Measurements from ENCODE around the gene EPO.

EPO gene

GRCh38 chr7:100682228-100682741 lies 38.0 kb upstream of the EPO start:
- no peak for TF ChIP-seq ZBTB7A (IDR thresholded peaks at IDR 0.05; ENCODE audit: low read depth)
- TF ChIP-seq NFIC (IDR thresholded peaks at IDR 0.05) = no peak
- TF ChIP-seq EP300 (IDR thresholded peaks at IDR 0.05; ENCODE audit: borderline replicate concordance) = no peak
- TF ChIP-seq RAD21 (IDR thresholded peaks at IDR 0.05; ENCODE audit: low read depth) = no peak
- no peak for TF ChIP-seq TCF12 (IDR thresholded peaks at IDR 0.05; ENCODE audit: low read depth)
- no peak for TF ChIP-seq TAF1 (IDR thresholded peaks at IDR 0.05; ENCODE audit: low read depth)
- TF ChIP-seq USF1 (IDR thresholded peaks at IDR 0.05) = no peak
- no peak for TF ChIP-seq YY1 (IDR thresholded peaks at IDR 0.05; ENCODE audit: low read depth)

- TF ChIP-seq REST (IDR thresholded peaks at IDR 0.05; ENCODE audit: low read depth) (no peak), ZBTB7A (IDR thresholded peaks at IDR 0.05; ENCODE audit: low read depth) (no peak), FOXM1 (IDR thresholded peaks at IDR 0.05; ENCODE audit: borderline replicate concordance, low read depth) (no peak)
Measured at GRCh38 chr7:100682991-100683658, 37.1 kb upstream of the EPO start.

GRCh38 chr7:100683659-100684533 lies 36.4 kb upstream of the EPO start:
- TF ChIP-seq CREB1 (IDR thresholded peaks at IDR 0.05; ENCODE audit: low read depth) = no peak
- TF ChIP-seq TCF12 (IDR thresholded peaks at IDR 0.05; ENCODE audit: low read depth) = no peak
- TF ChIP-seq TEAD4 (IDR thresholded peaks at IDR 0.05) = no peak
- TF ChIP-seq MAX (IDR thresholded peaks at IDR 0.05) = no peak

GRCh38 chr7:100684534-100685042 lies 35.7 kb upstream of the EPO start:
- TF ChIP-seq REST (IDR thresholded peaks at IDR 0.05; ENCODE audit: low read depth) = no peak
- no peak for TF ChIP-seq EP300 (IDR thresholded peaks at IDR 0.05; ENCODE audit: borderline replicate concordance)
- no peak for TF ChIP-seq CREB1 (IDR thresholded peaks at IDR 0.05; ENCODE audit: low read depth)
- TF ChIP-seq CEBPB (IDR thresholded peaks at IDR 0.05) = no peak
- TF ChIP-seq TAF1 (IDR thresholded peaks at IDR 0.05; ENCODE audit: low read depth) = no peak
- no peak for TF ChIP-seq NFIC (IDR thresholded peaks at IDR 0.05)
- TF ChIP-seq TCF12 (IDR thresholded peaks at IDR 0.05; ENCODE audit: low read depth) = no peak
- no peak for TF ChIP-seq FOXM1 (IDR thresholded peaks at IDR 0.05; ENCODE audit: borderline replicate concordance, low read depth)
- no peak for TF ChIP-seq ZBTB7A (IDR thresholded peaks at IDR 0.05; ENCODE audit: low read depth)
- TF ChIP-seq MAX (IDR thresholded peaks at IDR 0.05) = no peak
- no peak for TF ChIP-seq TEAD4 (IDR thresholded peaks at IDR 0.05)
- TF ChIP-seq USF1 (IDR thresholded peaks at IDR 0.05) = no peak
- no peak for TF ChIP-seq YY1 (IDR thresholded peaks at IDR 0.05; ENCODE audit: low read depth)
- TF ChIP-seq EGR1 (IDR thresholded peaks at IDR 0.05) = no peak
- no peak for TF ChIP-seq RAD21 (IDR thresholded peaks at IDR 0.05; ENCODE audit: low read depth)

GRCh38 chr7:100685049-100685605 lies 35.1 kb upstream of the EPO start:
- TF ChIP-seq FOXM1 (IDR thresholded peaks at IDR 0.05; ENCODE audit: borderline replicate concordance, low read depth) (no peak), TEAD4 (IDR thresholded peaks at IDR 0.05) (no peak), EGR1 (IDR thresholded peaks at IDR 0.05) (no peak), REST (IDR thresholded peaks at IDR 0.05; ENCODE audit: low read depth) (no peak), NFIC (IDR thresholded peaks at IDR 0.05) (no peak), ZBTB7A (IDR thresholded peaks at IDR 0.05; ENCODE audit: low read depth) (no peak), MAX (IDR thresholded peaks at IDR 0.05) (no peak), YY1 (IDR thresholded peaks at IDR 0.05; ENCODE audit: low read depth) (no peak), TAF1 (IDR thresholded peaks at IDR 0.05; ENCODE audit: low read depth) (no peak), RAD21 (IDR thresholded peaks at IDR 0.05; ENCODE audit: low read depth) (no peak), CEBPB (IDR thresholded peaks at IDR 0.05) (no peak), CREB1 (IDR thresholded peaks at IDR 0.05; ENCODE audit: low read depth) (no peak), EP300 (IDR thresholded peaks at IDR 0.05; ENCODE audit: borderline replicate concordance) (no peak), USF1 (IDR thresholded peaks at IDR 0.05) (no peak), TCF12 (IDR thresholded peaks at IDR 0.05; ENCODE audit: low read depth) (no peak)
